CD14-positive monocyte (primary cell): Measurements from ENCODE around the gene KLLN. TPM values are rescaled to one million over a fixed set of nuclear protein-coding genes. Genes with fewer than 3 reads are reported as not detected.

Experiments
- DNase-seq, 3 donors: peaks; one replicate each; pipeline ENCODE4 v3.0.0-alpha.2; 2011 to 2022
- H2AFZ ChIP-seq: 2 replicates; pipeline ENCODE4 v1.6.0; 2012; ENCODE audit warnings: mild to moderate bottlenecking, low read depth, low read length, inconsistent platforms; ENCODE audit not compliant: insufficient read depth, poor library complexity, severe bottlenecking
- H3K27ac ChIP-seq, 2 donors: 1 replicate in 1 of 2; 2 replicates in 1 of 2; pipeline ENCODE4 v1.5.1; 2012 to 2013; ENCODE audit warnings: low read length in 2 of 2, control low read depth in 1 of 2, inconsistent platforms in 1 of 2, low read depth in 1 of 2, mild to moderate bottlenecking in 1 of 2
- H3K27me3 ChIP-seq, 2 donors: one replicate each; pipeline versions ENCODE4 v1.6.0 to v1.6.1; 2011 to 2013; ENCODE audit warnings: low read length in 2 of 2; ENCODE audit not compliant: control insufficient read depth in 2 of 2, insufficient read depth in 2 of 2
- H3K36me3 ChIP-seq, 2 donors: replicated peaks in 1 of 2; 1 replicate in 1 of 2; 2 replicates in 1 of 2; pipeline versions ENCODE4 v1.5.1 to v1.6.1; 2012 to 2013; ENCODE audit warnings: low read length in 2 of 2, control low read depth in 1 of 2, inconsistent platforms in 1 of 2, mild to moderate bottlenecking in 1 of 2; ENCODE audit not compliant: insufficient read depth in 2 of 2, control insufficient read depth in 1 of 2
- H3K4me1 ChIP-seq, 2 donors: 1 replicate in 1 of 2; 2 replicates in 1 of 2; pipeline versions ENCODE4 v1.5.1 to v1.6.1; 2012 to 2013; ENCODE audit warnings: low read length in 2 of 2, control low read depth in 1 of 2, inconsistent platforms in 1 of 2, mild to moderate bottlenecking in 1 of 2, moderate library complexity in 1 of 2; ENCODE audit not compliant: insufficient read depth in 2 of 2, control insufficient read depth in 1 of 2
- H3K4me2 ChIP-seq: replicated peaks from 2 replicates; pipeline ENCODE3; 2012; ENCODE audit warnings: low read length, moderate library complexity, mild to moderate bottlenecking; ENCODE audit not compliant: poor library complexity, severe bottlenecking; ENCODE audit errors: extremely low read depth
- H3K4me3 ChIP-seq, 3 experiments: fragments of 200-600 bp in 1 of 3; sonication (generic) in 1 of 3; replicated peaks in 1 of 3; 1 replicate in 2 of 3; 2 replicates in 1 of 3; pipeline ENCODE4 v1.5.1; 2011 to 2013; ENCODE audit warnings: low read length in 3 of 3, mild to moderate bottlenecking in 3 of 3, control low read depth in 2 of 3, low read depth in 2 of 3, inconsistent platforms in 1 of 3, moderate library complexity in 1 of 3
- H3K79me2 ChIP-seq: 2 replicates; pipeline ENCODE4 v1.6.0; 2012; ENCODE audit warnings: mild to moderate bottlenecking, control low read depth, inconsistent platforms, low read length, moderate library complexity; ENCODE audit not compliant: insufficient read depth
- H3K9ac ChIP-seq: 2 replicates; pipeline ENCODE4 v1.6.0; 2017; ENCODE audit warnings: low read length, mild to moderate bottlenecking; ENCODE audit not compliant: insufficient read depth, poor library complexity, severe bottlenecking
- H3K9me3 ChIP-seq, 2 donors: replicated peaks in 1 of 2; 1 replicate in 1 of 2; 2 replicates in 1 of 2; pipeline versions ENCODE4 v1.5.1 to v1.6.1; 2012 to 2013; ENCODE audit warnings: low read length in 2 of 2, control low read depth in 1 of 2; ENCODE audit not compliant: control insufficient read depth in 1 of 2, insufficient read depth in 1 of 2
- H4K20me1 ChIP-seq: 2 replicates; pipeline ENCODE4 v1.6.0; 2012; ENCODE audit warnings: mild to moderate bottlenecking, low read length, control low read depth, moderate library complexity; ENCODE audit not compliant: insufficient read depth
- H3K27ac Mint-ChIP-seq, 7 donors: one replicate each; pipeline ENCODE4 v1.8.0; 2020; ENCODE audit warnings: mild to moderate bottlenecking in 7 of 7, mixed read lengths in 7 of 7, moderate library complexity in 6 of 7, inconsistent platforms in 2 of 7
- H3K27me3 Mint-ChIP-seq, 3 donors: one replicate each; pipeline ENCODE4 v1.8.0; 2021 to 2022; ENCODE audit warnings: low read depth in 3 of 3, mild to moderate bottlenecking in 3 of 3, mixed read lengths in 3 of 3, moderate library complexity in 3 of 3, inconsistent platforms in 1 of 3
- H3K36me3 Mint-ChIP-seq, 2 donors: one replicate each; pipeline ENCODE4 v1.8.0; 2020; ENCODE audit warnings: mixed read lengths in 2 of 2, inconsistent platforms in 1 of 2, mild to moderate bottlenecking in 1 of 2
- H3K4me1 Mint-ChIP-seq: one replicate; pipeline ENCODE4 v1.8.0; 2020; ENCODE audit warnings: mild to moderate bottlenecking, mixed read lengths
- H3K4me3 Mint-ChIP-seq, 2 donors: one replicate each; pipeline ENCODE4 v1.8.0; 2020; ENCODE audit warnings: mild to moderate bottlenecking in 2 of 2, mixed read lengths in 2 of 2, moderate library complexity in 1 of 2
- H3K9me3 Mint-ChIP-seq, 7 donors: one replicate each; pipeline ENCODE4 v1.8.0; 2020 to 2022; ENCODE audit warnings: mixed read lengths in 7 of 7, mild to moderate bottlenecking in 6 of 7, moderate library complexity in 6 of 7, inconsistent platforms in 2 of 7
- CTCF ChIP-seq: fragments of 200-600 bp; IDR thresholded peaks from one replicate; pipeline ENCODE4 v1.8.0; 2022; ENCODE audit warnings: antibody characterized with exemption, mild to moderate bottlenecking
- WGBS: methylation state at CpG from one replicate; pipeline ENCODE4 v1.1.5; 2013; ENCODE audit warnings: missing lambda C conversion rate; ENCODE audit not compliant: insufficient coverage; 5-methylcytosine and 5-hydroxymethylcytosine counted together
- intact Hi-C, 2 donors: fragments of 100-400 bp; cut with micrococcal nuclease; formaldehyde crosslinking; loops; one replicate each; pipeline versions ENCODE4 v1.15.0 to v1.15.1; 2023
- polyA plus RNA-seq, 3 donors: library from polyadenylated mRNA; depleted of rRNA in 1 of 3; unstranded in 2 of 3; stranded (reverse) in 1 of 3; fragments of 300-500 nt in 2 of 3; fragments of >200 nt in 1 of 3; fragmentation: Illumina TruSeq in 2 of 3; gene quantifications; 1 replicate in 2 of 3; 2 replicates in 1 of 3; pipeline ENCODE4 v1.2.3, GENCODE V29; 2012 to 2021

KLLN gene
- polyA plus RNA-seq, 3 donors: 0.11 to 0.23 (median 0.12) TPM

GRCh38 chr10:87862679-87863052, 667 bp downstream of the KLLN start:
- Mint-ChIP-seq H3K4me3 (peak overlapping the region; percentile 98 to 99), H3K27me3 (no peaks in the 10 kb centered on the region), H3K4me1 (peaks cover 25% of the 10 kb centered on the region), H3K36me3 (peaks cover 3 to 7% of the 10 kb centered on the region in 2 donors), H3K9me3 (peaks cover 0 to 2% (median 0%) of the 10 kb centered on the region in 7 donors), H3K27ac (peak overlapping the region; percentile 92 to 98 (median 97))
- Histone ChIP-seq H3K9me3 (no peaks in the 10 kb centered on the region), H3K79me2 (peaks cover 45% of the 10 kb centered on the region), H3K27me3 (no peaks in the 10 kb centered on the region), H3K9ac (peak overlapping the region; percentile 83), H4K20me1 (peaks cover 37% of the 10 kb centered on the region), H2AFZ (peak overlapping the region; percentile 93), H3K4me1 (peaks cover 16 to 39% of the 10 kb centered on the region in 2 donors), H3K27ac (peak overlapping the region; percentile 89 to 93), H3K4me2 (peak overlapping the region; percentile 97), H3K4me3 (peak overlapping the region; percentile 81 to 97 (median 86)), H3K36me3 (no peaks in the 10 kb centered on the region)
- WGBS: 1% methylated on average over 16 of the region's 21 CpGs
- no peak for DNase-seq
- no peak for TF ChIP-seq CTCF
- intact Hi-C loops: loop anchor here (5.0 to 10.0 kb wide), 5 partner anchors 255 to 692 kb away; no protein-coding TSS in a partner anchor

- peak overlapping the region; percentile 83 for H3K9ac ChIP-seq
- peak overlapping the region; percentile 93 for H2AFZ ChIP-seq
- H3K27ac ChIP-seq: peak overlapping the region; percentile 89 to 93
- TF ChIP-seq CTCF: peak; percentile 3
- DNase-seq: peak; percentile 96 to 98 (median 97)
- H3K4me1 Mint-ChIP-seq: peaks cover 25% of the 10 kb centered on the region
- intact Hi-C loops: loop anchor here (5.0 to 10.0 kb wide), 5 partner anchors 255 to 693 kb away; no protein-coding TSS in a partner anchor
- no peaks in the 10 kb centered on the region for H3K27me3 ChIP-seq
- H3K4me2 ChIP-seq: peak overlapping the region; percentile 97
- H3K4me1 ChIP-seq: peaks cover 16 to 39% of the 10 kb centered on the region in 2 donors
- H3K27ac Mint-ChIP-seq: peak overlapping the region; percentile 92 to 98 (median 97)
- H3K4me3 ChIP-seq: peak overlapping the region; percentile 81 to 97 (median 86)
- H3K9me3 Mint-ChIP-seq: peaks cover 0 to 2% (median 0%) of the 10 kb centered on the region in 7 donors
- peak overlapping the region; percentile 98 to 99 for H3K4me3 Mint-ChIP-seq
- H3K9me3 ChIP-seq: no peaks in the 10 kb centered on the region
- H4K20me1 ChIP-seq: peaks cover 31% of the 10 kb centered on the region
- peaks cover 3 to 7% of the 10 kb centered on the region in 2 donors for H3K36me3 Mint-ChIP-seq
- WGBS: under 1% methylated on average over 47 of the region's 57 CpGs
- no peaks in the 10 kb centered on the region for H3K27me3 Mint-ChIP-seq
- peaks cover 40% of the 10 kb centered on the region for H3K79me2 ChIP-seq
- no peaks in the 10 kb centered on the region for H3K36me3 ChIP-seq
These were observed 1.2 kb downstream of the KLLN start for GRCh38 chr10:87861953-87862678.
